ENCODE measurements around the gene CSF3. TPM values are rescaled to one million over a fixed set of nuclear protein-coding genes. Genes with fewer than 3 reads are reported as not detected.

The CSF3 gene
- total RNA-seq, 1 donor from 2014 or later = not detected

DNA sequence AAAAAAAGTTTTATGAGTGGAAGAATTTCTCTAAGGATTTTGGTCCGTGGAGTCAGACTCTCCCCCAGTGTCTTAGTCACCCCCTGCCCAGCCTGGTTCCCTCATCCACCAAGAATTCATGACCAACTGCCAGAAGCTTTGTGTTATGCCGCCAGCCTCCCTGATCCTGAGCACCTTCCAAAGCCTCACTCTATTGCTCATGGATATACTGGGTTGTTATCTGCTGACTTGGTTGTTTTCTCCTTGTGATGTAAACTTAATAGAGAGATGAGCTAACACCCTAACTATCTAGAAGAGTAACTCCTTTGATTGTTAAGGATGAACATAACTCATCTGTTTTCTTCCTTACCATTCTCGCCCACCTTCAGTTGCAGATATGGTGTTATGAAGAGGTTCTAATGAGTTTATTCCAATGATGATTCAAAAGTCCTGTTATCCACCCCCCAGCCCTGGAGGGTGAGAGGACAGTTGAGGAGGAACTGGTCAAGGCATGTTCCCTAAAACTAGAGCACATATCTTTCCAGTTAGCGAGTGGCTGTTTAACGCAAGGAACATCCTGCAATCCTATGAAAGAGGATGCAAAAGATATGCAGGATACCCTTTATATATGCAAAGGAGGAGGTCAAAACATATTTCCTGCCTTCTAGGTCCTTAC, 36.1 kb upstream of the CSF3 start:
- peak overlapping the region; percentile 92 for H3K27ac Mint-ChIP-seq
- DNase-seq (ENCODE audit: low spot score in 2 of 2, unreplicated experiment in 2 of 2) = no peak
- H3K4me1 Mint-ChIP-seq = peaks cover 35% of the 10 kb centered on the region
- no peaks in the 10 kb centered on the region for H3K9me3 Mint-ChIP-seq
- peaks cover 11% of the 10 kb centered on the region for H3K27me3 Mint-ChIP-seq (ENCODE audit: low read depth)
- peak overlapping the region; percentile 79 for H3K4me3 Mint-ChIP-seq
- TF ChIP-seq, protein P1, sequence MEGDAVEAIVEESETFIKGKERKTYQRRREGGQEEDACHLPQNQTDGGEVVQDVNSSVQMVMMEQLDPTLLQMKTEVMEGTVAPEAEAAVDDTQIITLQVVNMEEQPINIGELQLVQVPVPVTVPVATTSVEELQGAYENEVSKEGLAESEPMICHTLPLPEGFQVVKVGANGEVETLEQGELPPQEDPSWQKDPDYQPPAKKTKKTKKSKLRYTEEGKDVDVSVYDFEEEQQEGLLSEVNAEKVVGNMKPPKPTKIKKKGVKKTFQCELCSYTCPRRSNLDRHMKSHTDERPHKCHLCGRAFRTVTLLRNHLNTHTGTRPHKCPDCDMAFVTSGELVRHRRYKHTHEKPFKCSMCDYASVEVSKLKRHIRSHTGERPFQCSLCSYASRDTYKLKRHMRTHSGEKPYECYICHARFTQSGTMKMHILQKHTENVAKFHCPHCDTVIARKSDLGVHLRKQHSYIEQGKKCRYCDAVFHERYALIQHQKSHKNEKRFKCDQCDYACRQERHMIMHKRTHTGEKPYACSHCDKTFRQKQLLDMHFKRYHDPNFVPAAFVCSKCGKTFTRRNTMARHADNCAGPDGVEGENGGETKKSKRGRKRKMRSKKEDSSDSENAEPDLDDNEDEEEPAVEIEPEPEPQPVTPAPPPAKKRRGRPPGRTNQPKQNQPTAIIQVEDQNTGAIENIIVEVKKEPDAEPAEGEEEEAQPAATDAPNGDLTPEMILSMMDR (IDR thresholded peaks at IDR 0.05; ENCODE audit: unreplicated experiment) = no peak
- H3K36me3 Mint-ChIP-seq = peaks cover under 1% of the 10 kb centered on the region

DNA sequence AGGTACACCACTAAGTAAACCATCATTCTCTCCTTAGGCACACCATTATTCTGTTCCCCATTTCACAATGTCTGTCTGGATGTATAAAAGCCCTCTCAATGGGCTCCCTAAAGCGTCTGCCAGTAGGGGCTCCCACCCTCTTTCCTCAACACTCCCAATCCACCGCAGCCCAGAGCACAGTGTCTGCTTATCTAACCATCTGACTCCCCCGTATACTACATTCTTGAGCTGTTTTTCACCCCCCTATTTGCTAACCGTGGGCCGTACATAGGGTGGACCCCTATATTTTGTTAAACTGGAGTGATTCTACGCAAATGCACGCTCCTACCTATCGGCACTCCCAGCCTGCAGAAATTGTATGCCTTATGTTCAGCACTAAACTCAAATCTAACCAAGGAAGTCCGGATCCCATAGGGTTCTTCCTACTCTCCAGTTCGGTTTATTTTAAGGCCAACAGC, 35.3 kb upstream of the CSF3 start:
- Mint-ChIP-seq H3K4me1 (peaks cover 35% of the 10 kb centered on the region), H3K27ac (peak overlapping the region; percentile 92), H3K9me3 (no peaks in the 10 kb centered on the region), H3K4me3 (peak overlapping the region; percentile 79), H3K36me3 (peaks cover 6% of the 10 kb centered on the region), H3K27me3 (ENCODE audit: low read depth) (peaks cover 7% of the 10 kb centered on the region)
- TF ChIP-seq, protein P1 (IDR thresholded peaks at IDR 0.05; ENCODE audit: unreplicated experiment) = no peak
- no peak for DNase-seq (ENCODE audit: low spot score in 2 of 2, unreplicated experiment in 2 of 2)

DNA sequence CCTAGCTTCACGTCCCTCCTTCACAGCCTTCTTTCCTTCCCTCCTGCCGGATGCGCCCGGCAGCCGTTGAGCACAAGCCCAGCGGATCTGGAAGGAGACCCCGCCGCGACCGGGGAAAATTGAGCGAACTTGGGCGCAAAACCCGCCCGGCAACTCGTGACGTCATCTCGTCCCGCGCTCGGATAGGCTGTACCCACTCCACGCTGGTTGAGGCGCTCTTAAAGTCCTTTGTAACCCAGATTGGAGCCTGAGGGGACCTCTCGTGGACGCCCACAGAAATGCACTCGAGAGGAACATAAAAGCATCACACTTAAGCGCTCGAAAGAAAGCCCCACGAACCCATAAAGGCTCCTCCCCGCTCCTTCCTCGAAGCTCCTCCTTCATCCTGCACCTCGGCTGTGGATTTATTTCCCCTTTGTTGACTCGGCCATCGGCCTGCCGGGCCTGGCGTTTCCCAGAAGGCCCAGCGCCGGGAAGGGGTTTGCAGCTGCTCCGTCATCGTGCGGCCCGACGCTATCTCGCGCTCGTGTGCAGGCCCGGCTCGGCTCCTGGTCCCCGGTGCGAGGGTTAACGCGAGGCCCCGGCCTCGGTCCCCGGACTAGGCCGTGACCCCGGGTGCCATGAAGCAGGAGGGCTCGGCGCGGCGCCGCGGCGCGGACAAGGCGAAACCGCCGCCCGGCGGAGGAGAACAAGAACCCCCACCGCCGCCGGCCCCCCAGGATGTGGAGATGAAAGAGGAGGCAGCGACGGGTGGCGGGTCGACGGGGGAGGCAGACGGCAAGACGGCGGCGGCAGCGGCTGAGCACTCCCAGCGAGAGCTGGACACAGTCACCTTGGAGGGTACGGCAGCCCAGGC, 34.7 kb upstream of the CSF3 start, which contains the start of gene PSMD3:
Gene PSMD3 (plus strand): TSS at position 457 of the 856 bp plus-strand sequence. CDS start 164 bp downstream, at position 621.
- peaks cover 10% of the 10 kb centered on the region for H3K36me3 Mint-ChIP-seq
- H3K9me3 Mint-ChIP-seq = no peaks in the 10 kb centered on the region
- peaks cover 35% of the 10 kb centered on the region for H3K4me1 Mint-ChIP-seq
- H3K4me3 Mint-ChIP-seq = peak within 1 kb of the TSS; percentile 79
- H3K27me3 Mint-ChIP-seq (ENCODE audit: low read depth) = peaks cover 5% of the 10 kb centered on the region
- H3K27ac Mint-ChIP-seq = peak within 1 kb of the TSS; percentile 92
- peak; percentile 95 to 99 for DNase-seq (ENCODE audit: low spot score in 2 of 2, unreplicated experiment in 2 of 2)
- TF ChIP-seq, protein P1 (IDR thresholded peaks at IDR 0.05; ENCODE audit: unreplicated experiment) = peak; percentile 59

DNA sequence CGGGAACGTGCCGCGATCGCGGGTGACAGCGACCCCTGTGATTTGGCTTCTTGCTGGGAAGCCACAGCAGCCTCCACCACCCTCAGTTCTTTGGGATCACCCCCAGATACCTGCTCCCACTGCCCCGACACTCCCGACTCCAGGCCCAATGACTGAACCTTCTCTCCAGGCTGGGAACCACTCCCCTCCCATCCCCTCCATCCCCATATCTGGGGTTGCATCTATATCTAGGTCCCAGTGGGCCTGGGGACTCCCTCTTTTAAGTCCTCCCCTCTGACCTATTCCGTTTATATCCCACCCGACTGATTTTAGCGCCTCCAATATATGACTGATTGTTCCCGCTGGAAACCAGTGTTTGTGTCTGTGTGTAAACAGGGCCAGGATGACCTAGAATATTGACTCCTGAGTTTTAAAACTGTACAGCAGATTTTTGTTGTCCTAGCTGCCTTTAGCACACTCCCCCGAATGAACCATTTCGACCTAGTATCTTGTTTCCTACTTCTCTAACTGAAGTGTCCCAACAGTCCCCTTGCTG, 34.0 kb upstream of the CSF3 start:
- H3K4me3 Mint-ChIP-seq = peak overlapping the region; percentile 79
- no peak for DNase-seq (ENCODE audit: low spot score in 2 of 2, unreplicated experiment in 2 of 2)
- H3K27ac Mint-ChIP-seq = peak overlapping the region; percentile 92
- TF ChIP-seq, protein P1 (IDR thresholded peaks at IDR 0.05; ENCODE audit: unreplicated experiment) = no peak
- H3K9me3 Mint-ChIP-seq = no peaks in the 10 kb centered on the region
- H3K27me3 Mint-ChIP-seq (ENCODE audit: low read depth) = no peaks in the 10 kb centered on the region
- H3K36me3 Mint-ChIP-seq = peaks cover 16% of the 10 kb centered on the region
- H3K4me1 Mint-ChIP-seq = peaks cover 35% of the 10 kb centered on the region

DNA sequence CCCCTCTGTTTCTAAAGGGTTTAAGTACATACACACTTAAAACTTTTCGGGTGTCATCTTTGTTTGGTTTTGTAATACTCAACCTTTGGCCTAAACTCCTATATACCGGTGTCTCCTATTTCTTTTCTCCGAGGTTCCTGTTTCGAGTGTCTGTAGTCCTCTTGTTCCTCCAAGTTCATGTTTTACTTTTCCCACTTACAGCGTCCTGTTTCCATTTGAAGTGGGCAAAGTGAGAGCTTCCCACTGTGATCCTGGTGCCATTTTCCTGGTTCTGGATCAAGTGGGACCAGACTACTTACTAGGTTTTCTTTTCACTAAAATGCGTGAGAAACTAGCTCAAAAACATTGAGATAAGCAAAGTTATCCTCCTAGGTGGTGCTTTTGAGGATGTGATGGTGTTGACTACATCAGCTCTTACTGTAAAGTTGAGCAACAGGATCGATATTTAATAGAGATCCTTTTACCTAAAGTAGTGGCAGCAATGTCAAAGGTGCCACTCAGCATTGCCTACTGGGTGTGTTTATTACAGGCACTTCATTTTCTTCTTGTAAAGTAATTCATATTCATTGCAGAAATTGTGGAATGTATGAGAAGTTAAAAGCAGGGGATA, 33.4 kb upstream of the CSF3 start:
- Mint-ChIP-seq H3K27ac (peak overlapping the region; percentile 92), H3K27me3 (ENCODE audit: low read depth) (no peaks in the 10 kb centered on the region), H3K4me3 (peak overlapping the region; percentile 79), H3K4me1 (peaks cover 35% of the 10 kb centered on the region), H3K36me3 (peaks cover 20% of the 10 kb centered on the region), H3K9me3 (no peaks in the 10 kb centered on the region)
- TF ChIP-seq, protein P1 (IDR thresholded peaks at IDR 0.05; ENCODE audit: unreplicated experiment) = no peak
- DNase-seq (ENCODE audit: low spot score in 2 of 2, unreplicated experiment in 2 of 2) = no peak
